ENCODE results near the gene TMX2.

Gene TMX2

GRCh38 chr11:57787920-57788702 lies 75.7 kb downstream of the TMX2 start:
- TF ChIP-seq RARB (CRISPR knock-in tag; IDR thresholded peaks at IDR 0.05) (no peak), ARNTL (CRISPR knock-in tag; IDR thresholded peaks at IDR 0.05; ENCODE audit: borderline replicate concordance, low read depth) (no peak), ZFP30 (CRISPR knock-in tag; IDR thresholded peaks at IDR 0.05) (no peak), TCF4 (CRISPR knock-in tag; IDR thresholded peaks at IDR 0.05; ENCODE audit: borderline replicate concordance) (no peak), ZC3H10 (CRISPR knock-in tag; IDR thresholded peaks at IDR 0.05) (no peak), ISL1 (CRISPR knock-in tag; IDR thresholded peaks at IDR 0.05) (no peak), CSDC2 (CRISPR knock-in tag; IDR thresholded peaks at IDR 0.05) (no peak), ZNF565 (CRISPR knock-in tag; conservative IDR thresholded peaks at IDR 0.05; ENCODE audit: low read depth) (no peak), ZNF8 (CRISPR knock-in tag; IDR thresholded peaks at IDR 0.05) (no peak), TOX (CRISPR knock-in tag; IDR thresholded peaks at IDR 0.05; ENCODE audit: borderline replicate concordance) (no peak), POU6F1 (CRISPR knock-in tag; IDR thresholded peaks at IDR 0.05; ENCODE audit: borderline replicate concordance, low read depth) (no peak), BACH2 (CRISPR knock-in tag; IDR thresholded peaks at IDR 0.05; ENCODE audit: borderline replicate concordance) (no peak), ZFP3 (CRISPR knock-in tag; IDR thresholded peaks at IDR 0.05) (no peak), ZNF70 (CRISPR knock-in tag; IDR thresholded peaks at IDR 0.05) (no peak), GLIS3 (CRISPR knock-in tag; IDR thresholded peaks at IDR 0.05) (no peak), PPARA (CRISPR knock-in tag; IDR thresholded peaks at IDR 0.05; ENCODE audit: borderline replicate concordance) (no peak), ESRRG (CRISPR knock-in tag; IDR thresholded peaks at IDR 0.05) (no peak)
- TF ChIP-seq, protein P1, sequence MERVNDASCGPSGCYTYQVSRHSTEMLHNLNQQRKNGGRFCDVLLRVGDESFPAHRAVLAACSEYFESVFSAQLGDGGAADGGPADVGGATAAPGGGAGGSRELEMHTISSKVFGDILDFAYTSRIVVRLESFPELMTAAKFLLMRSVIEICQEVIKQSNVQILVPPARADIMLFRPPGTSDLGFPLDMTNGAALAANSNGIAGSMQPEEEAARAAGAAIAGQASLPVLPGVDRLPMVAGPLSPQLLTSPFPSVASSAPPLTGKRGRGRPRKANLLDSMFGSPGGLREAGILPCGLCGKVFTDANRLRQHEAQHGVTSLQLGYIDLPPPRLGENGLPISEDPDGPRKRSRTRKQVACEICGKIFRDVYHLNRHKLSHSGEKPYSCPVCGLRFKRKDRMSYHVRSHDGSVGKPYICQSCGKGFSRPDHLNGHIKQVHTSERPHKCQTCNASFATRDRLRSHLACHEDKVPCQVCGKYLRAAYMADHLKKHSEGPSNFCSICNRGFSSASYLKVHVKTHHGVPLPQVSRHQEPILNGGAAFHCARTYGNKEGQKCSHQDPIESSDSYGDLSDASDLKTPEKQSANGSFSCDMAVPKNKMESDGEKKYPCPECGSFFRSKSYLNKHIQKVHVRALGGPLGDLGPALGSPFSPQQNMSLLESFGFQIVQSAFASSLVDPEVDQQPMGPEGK (CRISPR knock-in tag; IDR thresholded peaks at IDR 0.05; ENCODE audit: borderline replicate concordance) = no peak
- TF ChIP-seq, protein P2, sequence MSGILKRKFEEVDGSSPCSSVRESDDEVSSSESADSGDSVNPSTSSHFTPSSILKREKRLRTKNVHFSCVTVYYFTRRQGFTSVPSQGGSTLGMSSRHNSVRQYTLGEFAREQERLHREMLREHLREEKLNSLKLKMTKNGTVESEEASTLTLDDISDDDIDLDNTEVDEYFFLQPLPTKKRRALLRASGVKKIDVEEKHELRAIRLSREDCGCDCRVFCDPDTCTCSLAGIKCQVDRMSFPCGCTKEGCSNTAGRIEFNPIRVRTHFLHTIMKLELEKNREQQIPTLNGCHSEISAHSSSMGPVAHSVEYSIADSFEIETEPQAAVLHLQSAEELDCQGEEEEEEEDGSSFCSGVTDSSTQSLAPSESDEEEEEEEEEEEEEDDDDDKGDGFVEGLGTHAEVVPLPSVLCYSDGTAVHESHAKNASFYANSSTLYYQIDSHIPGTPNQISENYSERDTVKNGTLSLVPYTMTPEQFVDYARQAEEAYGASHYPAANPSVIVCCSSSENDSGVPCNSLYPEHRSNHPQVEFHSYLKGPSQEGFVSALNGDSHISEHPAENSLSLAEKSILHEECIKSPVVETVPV (CRISPR knock-in tag; IDR thresholded peaks at IDR 0.05) = no peak
- no peak for ATAC-seq

DNA sequence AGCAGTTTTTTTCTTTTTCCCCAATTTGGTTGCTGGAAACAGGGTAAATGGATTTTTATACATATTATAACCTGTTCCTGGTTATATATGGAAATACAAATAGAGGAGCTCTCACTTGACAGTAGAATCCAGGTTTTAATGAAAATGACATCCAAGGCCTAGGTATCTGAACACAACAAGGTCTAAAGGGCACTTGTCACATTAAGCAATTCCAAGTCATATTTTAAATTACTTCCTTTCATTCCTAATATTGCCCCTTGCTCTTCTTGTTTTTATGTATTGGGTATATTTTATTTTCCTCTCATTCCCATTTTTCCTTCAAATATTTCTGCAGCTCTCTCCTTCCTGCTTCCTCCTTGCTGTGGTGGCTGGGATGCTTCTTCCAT lies 76.3 kb downstream of the TMX2 start:
- ATAC-seq = no peak

More for the DNA sequence above, 76.3 kb downstream of the TMX2 start:
- no peak for TF ChIP-seq ZFP3 (CRISPR knock-in tag; IDR thresholded peaks at IDR 0.05)
- TF ChIP-seq ESRRG (CRISPR knock-in tag; IDR thresholded peaks at IDR 0.05) = no peak
- TF ChIP-seq BACH2 (CRISPR knock-in tag; IDR thresholded peaks at IDR 0.05; ENCODE audit: borderline replicate concordance) = no peak
- TF ChIP-seq TSHZ2 (CRISPR knock-in tag; IDR thresholded peaks at IDR 0.05) = no peak
- TF ChIP-seq, protein P1 (CRISPR knock-in tag; IDR thresholded peaks at IDR 0.05; ENCODE audit: borderline replicate concordance) = no peak
- no peak for TF ChIP-seq TOX (CRISPR knock-in tag; IDR thresholded peaks at IDR 0.05; ENCODE audit: borderline replicate concordance)
- TF ChIP-seq, protein P2 (CRISPR knock-in tag; IDR thresholded peaks at IDR 0.05) = no peak
- TF ChIP-seq ISL1 (CRISPR knock-in tag; IDR thresholded peaks at IDR 0.05) = no peak
- no peak for TF ChIP-seq PPARA (CRISPR knock-in tag; IDR thresholded peaks at IDR 0.05; ENCODE audit: borderline replicate concordance)
- TF ChIP-seq ZNF8 (CRISPR knock-in tag; IDR thresholded peaks at IDR 0.05) = no peak
- no peak for TF ChIP-seq ZNF70 (CRISPR knock-in tag; IDR thresholded peaks at IDR 0.05)
- TF ChIP-seq CSDC2 (CRISPR knock-in tag; IDR thresholded peaks at IDR 0.05) = no peak
- TF ChIP-seq ZFP30 (CRISPR knock-in tag; IDR thresholded peaks at IDR 0.05) = no peak
- TF ChIP-seq ZNF565 (CRISPR knock-in tag; conservative IDR thresholded peaks at IDR 0.05; ENCODE audit: low read depth) = no peak
- TF ChIP-seq CREB5 (CRISPR knock-in tag; IDR thresholded peaks at IDR 0.05; ENCODE audit: low read depth) = no peak
